K562 (cell line): ENCODE measurements around the gene NLRP4. TPM values are rescaled to one million over a fixed set of nuclear protein-coding genes. Genes with fewer than 3 reads are reported as not detected.

Source experiments
- ATAC-seq: fragments of 200-7000 bp; cut with Tn5 transposase; 3 replicates; pipeline ENCODE4 v1.9.1; 2020; ENCODE audit warnings: moderate library complexity
- BruUV-seq: library from RNA; stranded (reverse); fragments of 400-500 nt; replicated peaks from 2 replicates; lab custom pipeline; 2021; lab: Mats Ljungman, UMichigan
- CTCF ChIA-PET: fragments of 300-600 bp; formaldehyde crosslinking; extraction: SDS; loops from one replicate; lab custom pipeline; 2021; ENCODE audit warnings: low intra/inter-chr PET ratio; lab: Yijun Ruan, JAX
- POLR2A ChIA-PET: fragments of 300-600, 350-650 bp; sonication (Branson Sonifier 250); formaldehyde crosslinking; extraction: SDS; loops from one replicate; lab custom pipeline; 2021; ENCODE audit warnings: antibody characterized with exemption, inconsistent platforms; lab: Yijun Ruan, JAX
- DNase-seq, 4 experiments: peaks; one replicate each; pipeline versions ENCODE4 v3.0.0 to v3.0.0-alpha.2; 2011 to 2018; ENCODE audit warnings: low spot score in 3 of 4, mixed read lengths in 3 of 4; ENCODE audit errors: extremely low read depth in 1 of 4
- FAIRE-seq: peaks from 2 replicates; lab custom pipeline; 2011; peaks lifted over from hg19 to GRCh38; lab: Jason Lieb, UNC
- H2AFZ ChIP-seq: 2 replicates; pipeline ENCODE4 v1.6.0; 2011; ENCODE audit warnings: low read depth, low read length, control low read depth, inconsistent platforms
- H3K27ac ChIP-seq: fragments of 200-600 bp; 3 replicates; pipeline ENCODE4 v1.8.0; 2011; ENCODE audit warnings: low read depth, mild to moderate bottlenecking, control low read depth, inconsistent platforms, low read length, moderate library complexity, mixed read lengths; ENCODE audit errors: extremely low read depth
- H3K27me3 ChIP-seq, 2 experiments: fragments of 300-600 bp in 1 of 2; 2 replicates in 1 of 2; 3 replicates in 1 of 2; pipeline versions ENCODE4 v1.6.0 to v1.8.0; 2011; ENCODE audit warnings: inconsistent platforms in 2 of 2, low read length in 2 of 2, mild to moderate bottlenecking in 1 of 2, mixed read lengths in 1 of 2, moderate library complexity in 1 of 2; ENCODE audit not compliant: control insufficient read depth in 2 of 2, insufficient read depth in 2 of 2
- H3K36me3 ChIP-seq: fragments of 300-600 bp; 3 replicates; pipeline ENCODE4 v1.8.0; 2011; ENCODE audit warnings: mild to moderate bottlenecking, low read length, inconsistent platforms; ENCODE audit not compliant: control insufficient read depth, insufficient read depth
- H3K4me1 ChIP-seq, 2 experiments: fragments of 200-600 bp in 1 of 2; replicated peaks in 1 of 2; 2 replicates in 1 of 2; 3 replicates in 1 of 2; pipeline versions ENCODE4 v1.5.1 to v1.8.0; 2011; ENCODE audit warnings: inconsistent platforms in 2 of 2, low read length in 2 of 2, mild to moderate bottlenecking in 1 of 2, mixed read lengths in 1 of 2, moderate library complexity in 1 of 2; ENCODE audit not compliant: control insufficient read depth in 2 of 2, insufficient read depth in 2 of 2
- H3K4me2 ChIP-seq: 2 replicates; pipeline ENCODE4 v1.6.1; 2011; ENCODE audit warnings: low read length, control low read depth, inconsistent platforms, mixed read lengths; ENCODE audit not compliant: insufficient read depth
- H3K4me3 ChIP-seq: fragments of 200-600 bp; sonication (generic), shearing (Covaris generic); 2 replicates; pipeline ENCODE4 v1.5.1; 2016; ENCODE audit warnings: control low read depth, inconsistent platforms
- H3K79me2 ChIP-seq: fragments of 200-600 bp; 3 replicates; pipeline ENCODE4 v1.8.0; 2011; ENCODE audit warnings: low read length, inconsistent platforms; ENCODE audit not compliant: control insufficient read depth, insufficient read depth
- H3K9ac ChIP-seq, 2 experiments: 2 replicates each; pipeline versions ENCODE4 v1.6.0 to v1.6.1; 2011; ENCODE audit warnings: low read depth in 2 of 2, low read length in 2 of 2, control low read depth in 1 of 2, inconsistent platforms in 1 of 2, mild to moderate bottlenecking in 1 of 2, mixed read lengths in 1 of 2; ENCODE audit not compliant: insufficient read depth in 1 of 2
- H3K9me1 ChIP-seq: one replicate; pipeline ENCODE4 v1.6.0; 2011; ENCODE audit warnings: inconsistent platforms, mild to moderate bottlenecking, low read length, moderate library complexity; ENCODE audit not compliant: control insufficient read depth, insufficient read depth
- H3K9me3 ChIP-seq: replicated peaks from 2 replicates; pipeline ENCODE4 v1.5.1; 2011; ENCODE audit warnings: low read depth, low read length, inconsistent platforms; ENCODE audit not compliant: control insufficient read depth, insufficient read depth
- H4K20me1 ChIP-seq: replicated peaks from 2 replicates; pipeline ENCODE4 v1.6.1; 2011; ENCODE audit warnings: low read length, inconsistent platforms, mixed read lengths; ENCODE audit not compliant: control insufficient read depth, insufficient read depth
- DEAF1 ChIP-seq: fragments of 450-650 bp; formaldehyde crosslinking; IDR thresholded peaks from 2 replicates; pipeline ENCODE4 v1.4.0; 2020; ENCODE audit warnings: mild to moderate bottlenecking, moderate library complexity
- RCOR1 ChIP-seq, 2 experiments: IDR thresholded peaks; 2 replicates each; pipeline ENCODE4 v1.6.1; 2012; ENCODE audit warnings: low read depth in 2 of 2, low read length in 2 of 2, borderline replicate concordance in 1 of 2, improper control_type of control experiment in 1 of 2
- SNRNP70 ChIP-seq: fragments of 200-400 bp; formaldehyde crosslinking; optimal IDR thresholded peaks from 2 replicates; pipeline ENCODE3; 2017; ENCODE audit warnings: low read depth, low read length
- ZNF444 ChIP-seq: fragments of 250-450 bp; sonication (Bioruptor Pico); IDR thresholded peaks from 2 replicates; pipeline ENCODE4 v1.4.0; 2020; ENCODE audit warnings: mild to moderate bottlenecking, moderate library complexity
- WGBS: fragments of 100-300 bp; shearing (Covaris generic); methylation state at CpG from one replicate; pipeline ENCODE4 v1.1.6; 2016; ENCODE audit warnings: low coverage, mixed read lengths; ENCODE audit not compliant: insufficient coverage; ENCODE audit errors: missing lambda C conversion rate; 5-methylcytosine and 5-hydroxymethylcytosine counted together
- in situ Hi-C: fragments of 300-500 bp; cut with MboI; formaldehyde crosslinking; loops from 4 replicates; pipeline ENCODE4 v1.15.0; 2018; ENCODE audit warnings: inconsistent platforms, mixed read lengths
- intact Hi-C: fragments of 100-400 bp; cut with micrococcal nuclease; formaldehyde crosslinking; loops from 2 replicates; pipeline ENCODE4 v1.14.2; 2022
- polyA plus RNA-seq, 8 experiments: library from polyadenylated mRNA; depleted of rRNA in 4 of 8; stranded (reverse) in 5 of 8; unstranded in 3 of 8; fragments of >200 nt; fragmentation: Nextera tagmentation in 2 of 8; fragmentation: Illumina TruSeq in 1 of 8; extraction: Ambion mirVana in 2 of 8; extraction: Trizol in 1 of 8; gene quantifications; 2 replicates each; pipeline versions ENCODE4 v1.2.1 to v1.2.3, GENCODE V29; 2011 to 2014; ENCODE audit warnings: inconsistent platforms in 1 of 8, missing spikeins in 1 of 8
- total RNA-seq, 7 experiments: library from RNA; depleted of rRNA in 6 of 7; stranded (reverse); fragments of >200 nt in 6 of 7; fragmentation: Illumina TruSeq in 2 of 7; extraction: Trizol in 2 of 7; gene quantifications; 2 replicates each; pipeline versions ENCODE4 v1.2.1 to v1.2.3, GENCODE V29; 2011 to 2021; ENCODE audit warnings: low replicate concordance in 1 of 7
- TF ChIP-seq, protein P1 (sequence below): IDR thresholded peaks from 3 replicates; pipeline ENCODE4 v1.6.1; 2011; ENCODE audit warnings: borderline replicate concordance, mild to moderate bottlenecking, moderate library complexity; ENCODE audit not compliant: insufficient read length; ENCODE audit errors: extremely low read depth

NLRP4 gene
- total and polyA plus RNA-seq, 9 of the 15 experiments (the other 6 are each of a cell fraction or from before 2014, with no cell fraction given) = 0.03 to 0.14 (median 0.05) TPM; not detected in 3

- no peak for TF ChIP-seq ZNF444
- TF ChIP-seq DEAF1 (CRISPR knock-in tag) = no peak
- no peak for TF ChIP-seq SNRNP70
- TF ChIP-seq, protein P1, sequence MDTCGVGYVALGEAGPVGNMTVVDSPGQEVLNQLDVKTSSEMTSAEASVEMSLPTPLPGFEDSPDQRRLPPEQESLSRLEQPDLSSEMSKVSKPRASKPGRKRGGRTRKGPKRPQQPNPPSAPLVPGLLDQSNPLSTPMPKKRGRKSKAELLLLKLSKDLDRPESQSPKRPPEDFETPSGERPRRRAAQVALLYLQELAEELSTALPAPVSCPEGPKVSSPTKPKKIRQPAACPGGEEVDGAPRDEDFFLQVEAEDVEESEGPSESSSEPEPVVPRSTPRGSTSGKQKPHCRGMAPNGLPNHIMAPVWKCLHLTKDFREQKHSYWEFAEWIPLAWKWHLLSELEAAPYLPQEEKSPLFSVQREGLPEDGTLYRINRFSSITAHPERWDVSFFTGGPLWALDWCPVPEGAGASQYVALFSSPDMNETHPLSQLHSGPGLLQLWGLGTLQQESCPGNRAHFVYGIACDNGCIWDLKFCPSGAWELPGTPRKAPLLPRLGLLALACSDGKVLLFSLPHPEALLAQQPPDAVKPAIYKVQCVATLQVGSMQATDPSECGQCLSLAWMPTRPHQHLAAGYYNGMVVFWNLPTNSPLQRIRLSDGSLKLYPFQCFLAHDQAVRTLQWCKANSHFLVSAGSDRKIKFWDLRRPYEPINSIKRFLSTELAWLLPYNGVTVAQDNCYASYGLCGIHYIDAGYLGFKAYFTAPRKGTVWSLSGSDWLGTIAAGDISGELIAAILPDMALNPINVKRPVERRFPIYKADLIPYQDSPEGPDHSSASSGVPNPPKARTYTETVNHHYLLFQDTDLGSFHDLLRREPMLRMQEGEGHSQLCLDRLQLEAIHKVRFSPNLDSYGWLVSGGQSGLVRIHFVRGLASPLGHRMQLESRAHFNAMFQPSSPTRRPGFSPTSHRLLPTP = no peak
- no peak for TF ChIP-seq RCOR1 (IDR thresholded peaks at IDR 0.05; ENCODE audit: borderline replicate concordance in 1 of 2, low read depth in 2 of 2, low read length in 2 of 2)
Observed at GRCh38 chr19:55812449-55812848, 23.9 kb upstream of the NLRP4 start (continued).

- Histone ChIP-seq H3K27me3 (peaks cover 0 to 3% of the 10 kb centered on the region in 2 experiments; a peak in 1 of 5 replicates), H3K4me1 (peaks cover 0 to 2% of the 10 kb centered on the region in 2 experiments; a peak in 1 of 5 replicates), H3K9me3 (peaks cover 5% of the 10 kb centered on the region), H3K27ac (no peak overlapping the region), H3K9ac (no peak overlapping the region), H4K20me1 (no peaks in the 10 kb centered on the region), H3K4me3 (no peak overlapping the region), H2AFZ (no peak overlapping the region), H3K9me1 (no peaks in the 10 kb centered on the region), H3K79me2 (no peaks in the 10 kb centered on the region), H3K4me2 (no peak overlapping the region), H3K36me3 (no peaks in the 10 kb centered on the region)
- FAIRE-seq (no peak), ATAC-seq (no peak), DNase-seq (no peak)
- intact Hi-C loops = no loop called here
- 0% methylated on average over 5 of the region's 5 CpGs for WGBS
- BruUV-seq = no TSS peak
- CTCF ChIA-PET = no interaction called here
- in situ Hi-C loops = loop anchor here (5.0 to 10.0 kb wide), 2 partner anchors 177 to 299 kb away; no protein-coding TSS in a partner anchor
- POLR2A ChIA-PET = no interaction called here
Observed at GRCh38 chr19:55813906-55814305, 22.4 kb upstream of the NLRP4 start.
